HL-60 (cell line): ENCODE results near the gene MYL12B.

Experiments used
- DNase-seq, 2 experiments: peaks; one replicate each; pipeline ENCODE4 v3.0.0-alpha.2; 2010 to 2020; ENCODE audit warnings: low read depth in 1 of 2, low spot score in 1 of 2
- H3K27ac ChIP-seq: fragments of 250-450 bp; sonication (Bioruptor Pico); replicated peaks from 2 replicates; pipeline ENCODE4 v1.5.1; 2020; ENCODE audit warnings: mild to moderate bottlenecking, moderate library complexity
- H3K27me3 ChIP-seq: fragments of 250-450 bp; sonication (Bioruptor Pico); 2 replicates; pipeline ENCODE4 v1.5.1; 2021; ENCODE audit warnings: mild to moderate bottlenecking, moderate library complexity; ENCODE audit not compliant: insufficient read depth, poor library complexity, severe bottlenecking
- H3K4me3 ChIP-seq: replicated peaks from 2 replicates; pipeline ENCODE4 v1.5.1; 2011; ENCODE audit warnings: mild to moderate bottlenecking, control low read depth, low read length; ENCODE audit not compliant: insufficient read depth
- CTCF ChIP-seq: IDR thresholded peaks from one replicate; pipeline ENCODE4 v1.5.1; 2011; ENCODE audit warnings: low read length, control low read depth, inconsistent platforms; ENCODE audit not compliant: insufficient read depth
- GABPA ChIP-seq: IDR thresholded peaks from 2 replicates; pipeline ENCODE4 v1.6.1; 2012; ENCODE audit warnings: low read depth
- POLR2AphosphoS5 ChIP-seq: IDR thresholded peaks from 2 replicates; pipeline ENCODE4 v1.6.1; 2012; ENCODE audit warnings: low read depth
- REST ChIP-seq: IDR thresholded peaks from 2 replicates; pipeline ENCODE4 v1.6.1; 2012; ENCODE audit warnings: low read depth; ENCODE audit not compliant: insufficient replicate concordance
- SPI1 ChIP-seq: IDR thresholded peaks from 2 replicates; pipeline ENCODE4 v1.6.1; 2012; ENCODE audit warnings: low read depth, mild to moderate bottlenecking, borderline replicate concordance

Gene MYL12B

GRCh38 chr18:3225588-3225987 is 36.3 kb upstream of the MYL12B start:
- no peak for TF ChIP-seq SPI1
- no peak for TF ChIP-seq REST
- no peak for TF ChIP-seq GABPA
- TF ChIP-seq CTCF: no peak

GRCh38 chr18:3226048-3226447 is 35.9 kb upstream of the MYL12B start:
- TF ChIP-seq POLR2AphosphoS5: no peak
- no peak for TF ChIP-seq CTCF
- TF ChIP-seq REST: no peak
- TF ChIP-seq GABPA: no peak
- TF ChIP-seq SPI1: no peak
- Histone ChIP-seq H3K27me3 (no peaks in the 10 kb centered on the region), H3K4me3 (no peak overlapping the region), H3K27ac (no peak overlapping the region)
- DNase-seq: no peak

More at GRCh38 chr18:3225588-3225987, 36.3 kb upstream of the MYL12B start:
- Histone ChIP-seq H3K4me3 (no peak overlapping the region), H3K27ac (no peak overlapping the region), H3K27me3 (no peaks in the 10 kb centered on the region)
- no peak for DNase-seq

- TF ChIP-seq CTCF (no peak), REST (no peak), POLR2AphosphoS5 (no peak), SPI1 (no peak), GABPA (no peak)
- Histone ChIP-seq H3K27me3 (no peaks in the 10 kb centered on the region), H3K27ac (no peak overlapping the region), H3K4me3 (no peak overlapping the region)
- no peak for DNase-seq
Observed at GRCh38 chr18:3230401-3231334, 31.3 kb upstream of the MYL12B start.
